GM23248 (cell line): ENCODE results near the gene NEGR1. TPM values are rescaled to one million over a fixed set of nuclear protein-coding genes. Genes with fewer than 3 reads are reported as not detected.

Source experiments
- DNase-seq: peaks from one replicate; pipeline ENCODE4 v3.0.0-alpha.2; 2015
- H2AFZ ChIP-seq: fragments of 200-600 bp; sonication (generic); 2 replicates; pipeline ENCODE4 v1.6.1; 2016; ENCODE audit warnings: antibody characterized with exemption
- H3F3A ChIP-seq: fragments of 200-600 bp; sonication (generic); 2 replicates; pipeline ENCODE4 v1.6.1; 2016; ENCODE audit warnings: mild to moderate bottlenecking, antibody characterized with exemption, mixed run types; ENCODE audit not compliant: insufficient read depth
- H3K27ac ChIP-seq: fragments of 200-600 bp; sonication (generic); 2 replicates; pipeline ENCODE4 v1.5.1; 2016; ENCODE audit warnings: mild to moderate bottlenecking
- H3K27me3 ChIP-seq: fragments of 200-600 bp; sonication (generic); replicated peaks from 2 replicates; pipeline ENCODE4 v1.6.1; 2016; ENCODE audit warnings: mild to moderate bottlenecking; ENCODE audit not compliant: insufficient read depth
- H3K36me3 ChIP-seq: fragments of 200-600 bp; sonication (generic); 2 replicates; pipeline ENCODE4 v1.6.1; 2016; ENCODE audit warnings: low read depth, mild to moderate bottlenecking
- H3K4me1 ChIP-seq: fragments of 200-600 bp; sonication (generic); 2 replicates; pipeline ENCODE4 v1.6.1; 2016; ENCODE audit warnings: mild to moderate bottlenecking; ENCODE audit not compliant: insufficient read depth
- H3K4me2 ChIP-seq: fragments of 200-600 bp; sonication (generic); one replicate; pipeline ENCODE4 v1.6.1; 2016; ENCODE audit warnings: mild to moderate bottlenecking; ENCODE audit not compliant: unreplicated experiment
- H3K4me3 ChIP-seq: fragments of 200-600 bp; sonication (generic); 2 replicates; pipeline ENCODE4 v1.5.1; 2016; ENCODE audit warnings: mild to moderate bottlenecking
- H3K79me2 ChIP-seq: fragments of 200-600 bp; sonication (generic); 2 replicates; pipeline ENCODE4 v1.6.1; 2016; ENCODE audit warnings: mild to moderate bottlenecking; ENCODE audit not compliant: insufficient read depth
- H3K9ac ChIP-seq: fragments of 200-600 bp; sonication (generic); 2 replicates; pipeline ENCODE4 v1.6.1; 2016; ENCODE audit warnings: mild to moderate bottlenecking
- H3K9me2 ChIP-seq: fragments of 200-600 bp; sonication (generic); 2 replicates; pipeline ENCODE4 v1.6.1; 2016; ENCODE audit warnings: mixed run types, mild to moderate bottlenecking, moderate library complexity; ENCODE audit not compliant: insufficient read depth
- H3K9me3 ChIP-seq: fragments of 200-600 bp; sonication (generic); one replicate; pipeline ENCODE4 v1.6.1; 2017; ENCODE audit warnings: low read depth
- H4K20me1 ChIP-seq: fragments of 200-600 bp; sonication (generic); 2 replicates; pipeline ENCODE4 v1.6.0; 2016; ENCODE audit not compliant: insufficient read depth
- EZH2 ChIP-seq: fragments of 200-600 bp; sonication (generic); IDR thresholded peaks from 2 replicates; pipeline ENCODE4 v1.6.1; 2018; ENCODE audit warnings: antibody characterized with exemption, mild to moderate bottlenecking; ENCODE audit not compliant: insufficient read depth, poor library complexity, severe bottlenecking
- EZH2phosphoT487 ChIP-seq: fragments of 200-600 bp; sonication (generic); IDR thresholded peaks from 2 replicates; pipeline ENCODE4 v1.6.1; 2018; ENCODE audit warnings: antibody characterized with exemption, moderate library complexity, mild to moderate bottlenecking, low read depth; ENCODE audit not compliant: insufficient read depth
- WGBS, 2 experiments: methylation state at CpG; one replicate each; pipeline ENCODE4 v1.1.6; 2015 to 2017; ENCODE audit warnings: low lambda C conversion rate in 2 of 2, low coverage in 1 of 2; ENCODE audit errors: missing lambda C conversion rate in 2 of 2; 5-methylcytosine and 5-hydroxymethylcytosine counted together
- in situ Hi-C: fragments of 300-500 bp; cut with MboI; formaldehyde crosslinking; loops from 2 replicates; pipeline ENCODE4 v1.15.0; 2020
- polyA plus RNA-seq: library from polyadenylated mRNA; unstranded; fragments of >200 nt; fragmentation: Nextera tagmentation; extraction: Ambion mirVana; gene quantifications from 2 replicates; pipeline ENCODE4 v1.2.1, GENCODE V29; 2016
- total RNA-seq: library from RNA; depleted of rRNA; stranded (reverse); fragments of >200 nt; shearing (Covaris generic); gene quantifications from 2 replicates; pipeline ENCODE4 v1.2.3, GENCODE V29; 2014

NEGR1 gene
- total and polyA plus RNA-seq, 2 experiments from 2014 or later: 14.3 to 15.7 TPM

DNA sequence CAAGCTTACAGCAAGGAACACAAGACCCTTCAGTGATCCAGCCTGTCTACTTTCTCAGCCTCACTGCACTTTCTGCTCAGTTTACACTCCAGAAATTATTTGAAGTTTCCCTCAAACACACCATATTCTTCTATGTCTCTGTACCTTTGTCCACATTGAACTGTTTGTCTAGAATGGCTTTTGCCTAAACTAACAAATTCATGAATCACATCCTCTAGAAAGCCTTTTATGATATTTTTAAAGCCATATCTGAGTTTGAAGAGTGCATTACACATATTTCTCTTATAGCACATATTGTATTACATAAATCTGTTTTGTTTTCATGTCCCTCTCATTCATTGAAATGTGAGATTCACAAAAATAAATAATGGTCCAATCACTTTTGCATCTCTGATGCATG is 755.5 kb downstream of the NEGR1 start:
- no peaks in the 10 kb centered on the region for H3K79me2 ChIP-seq
- no peaks in the 10 kb centered on the region for H4K20me1 ChIP-seq
- no peaks in the 10 kb centered on the region for H3F3A ChIP-seq
- H3K9me3 ChIP-seq: no peaks in the 10 kb centered on the region
- no peaks in the 10 kb centered on the region for H3K27me3 ChIP-seq
- no peak overlapping the region for H3K4me2 ChIP-seq
- no peak overlapping the region for H3K4me3 ChIP-seq
- no peaks in the 10 kb centered on the region for H3K9me2 ChIP-seq
- H3K27ac ChIP-seq: no peak overlapping the region
- H3K9ac ChIP-seq: no peak overlapping the region
- no peak for DNase-seq
- TF ChIP-seq EZH2 (no peak), EZH2phosphoT487 (no peak)
- no peaks in the 10 kb centered on the region for H3K4me1 ChIP-seq
- in situ Hi-C loops: no loop called here
- H2AFZ ChIP-seq: no peak overlapping the region
- no peaks in the 10 kb centered on the region for H3K36me3 ChIP-seq

DNA sequence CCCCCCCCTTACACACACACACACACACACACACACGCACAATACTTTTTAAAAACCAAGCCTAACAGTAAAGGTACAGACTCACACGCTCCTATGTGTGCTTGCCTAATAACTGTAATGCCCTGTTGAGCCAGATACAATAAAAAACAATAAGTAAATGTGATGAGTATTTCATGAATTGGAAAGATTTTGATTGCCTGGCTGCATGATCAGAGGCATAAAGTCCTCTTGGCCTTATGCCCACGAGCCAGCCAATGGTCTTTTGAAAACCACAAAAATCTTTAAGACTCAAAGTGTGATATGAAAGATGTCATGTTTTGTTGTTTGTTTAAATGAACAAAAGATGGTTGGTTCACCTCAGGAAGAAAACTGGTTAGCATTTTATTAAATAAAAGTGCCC is 759.6 kb downstream of the NEGR1 start:
- DNase-seq: peak; percentile 2
- H3K4me1 ChIP-seq: no peaks in the 10 kb centered on the region

DNA sequence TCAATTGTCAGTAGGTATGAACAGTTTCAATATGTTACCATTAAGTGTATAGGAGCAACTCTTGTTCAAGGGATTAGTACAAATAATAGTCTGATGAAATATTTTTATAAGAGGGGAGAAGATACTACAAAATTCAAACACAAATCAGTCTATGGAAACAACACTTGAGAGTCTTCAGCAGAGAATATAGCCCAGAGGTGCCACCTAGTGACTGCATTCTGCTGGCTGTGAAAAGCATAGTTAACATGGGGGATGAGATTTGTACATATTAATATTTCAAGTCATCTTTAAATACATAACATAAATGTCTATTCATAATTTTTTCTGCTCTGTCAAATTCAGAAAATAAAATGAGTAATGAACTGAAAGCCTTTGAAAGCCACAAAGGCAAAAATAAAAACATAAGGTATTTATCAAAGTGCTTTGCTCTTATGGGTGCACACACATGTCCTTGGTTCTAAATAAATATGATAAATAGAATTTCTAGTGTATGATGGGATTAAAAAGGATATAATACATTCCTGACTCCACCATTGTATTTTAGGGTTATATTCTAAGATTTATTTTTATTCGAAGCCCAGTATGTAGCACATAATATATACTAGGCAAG is 760.6 kb downstream of the NEGR1 start:
- H3K27me3 ChIP-seq: no peaks in the 10 kb centered on the region
- no peaks in the 10 kb centered on the region for H3K36me3 ChIP-seq
- TF ChIP-seq EZH2phosphoT487 (no peak), EZH2 (no peak)
- no peaks in the 10 kb centered on the region for H3K79me2 ChIP-seq
- H3K4me2 ChIP-seq: no peak overlapping the region
- no peak overlapping the region for H3K4me3 ChIP-seq
- no peaks in the 10 kb centered on the region for H3F3A ChIP-seq
- H3K9me2 ChIP-seq: no peaks in the 10 kb centered on the region
- in situ Hi-C loops: no loop called here
- 94 to 100% methylated on average over 1 of the region's 1 CpG for WGBS, 2 experiments
- DNase-seq: peak; percentile 66
- H3K4me1 ChIP-seq: no peaks in the 10 kb centered on the region
- no peak overlapping the region for H3K9ac ChIP-seq
- no peak overlapping the region for H2AFZ ChIP-seq
- no peaks in the 10 kb centered on the region for H4K20me1 ChIP-seq
- H3K27ac ChIP-seq: no peak overlapping the region
- no peaks in the 10 kb centered on the region for H3K9me3 ChIP-seq

More for the DNA sequence above, 759.6 kb downstream of the NEGR1 start:
- Histone ChIP-seq H3K9me3 (no peaks in the 10 kb centered on the region), H3K36me3 (no peaks in the 10 kb centered on the region), H3K27me3 (no peaks in the 10 kb centered on the region), H3K9ac (no peak overlapping the region), H4K20me1 (no peaks in the 10 kb centered on the region), H3K9me2 (no peaks in the 10 kb centered on the region), H3K79me2 (no peaks in the 10 kb centered on the region), H3K27ac (no peak overlapping the region), H3F3A (no peaks in the 10 kb centered on the region), H3K4me2 (no peak overlapping the region), H2AFZ (no peak overlapping the region), H3K4me3 (no peak overlapping the region)
- WGBS, 2 experiments: 31 to 43% methylated on average over 3 of the region's 3 CpGs
- no peak for TF ChIP-seq EZH2
- no peak for TF ChIP-seq EZH2phosphoT487
- in situ Hi-C loops: no loop called here

DNA sequence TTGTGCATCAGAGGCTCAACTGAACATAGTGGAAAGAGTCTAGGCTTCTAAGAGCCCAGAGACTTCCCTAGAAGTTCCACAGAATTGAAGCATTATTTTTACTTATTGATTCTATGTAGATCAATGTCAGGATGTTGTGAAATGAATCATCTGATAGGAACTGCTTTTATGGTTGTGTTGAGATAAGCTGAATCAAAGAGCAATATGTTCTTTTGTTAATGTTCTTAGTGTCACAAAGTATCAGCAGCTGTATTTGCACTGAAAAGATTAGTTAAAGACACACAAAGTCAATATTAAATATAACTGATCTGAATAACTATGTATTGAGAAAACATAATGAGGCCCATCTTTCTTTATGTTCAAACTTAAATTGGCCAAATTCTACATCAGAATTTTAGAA is 770.8 kb downstream of the NEGR1 start:
- Histone ChIP-seq H3K36me3 (no peaks in the 10 kb centered on the region), H2AFZ (no peak overlapping the region), H4K20me1 (no peaks in the 10 kb centered on the region; the same call in 1 of the 2 replicates), H3K9me2 (no peaks in the 10 kb centered on the region), H3K4me2 (no peak overlapping the region), H3F3A (no peaks in the 10 kb centered on the region), H3K27ac (no peak overlapping the region), H3K79me2 (no peaks in the 10 kb centered on the region), H3K9me3 (no peaks in the 10 kb centered on the region), H3K9ac (no peak overlapping the region), H3K4me1 (no peaks in the 10 kb centered on the region), H3K4me3 (no peak overlapping the region), H3K27me3 (no peaks in the 10 kb centered on the region)
- in situ Hi-C loops: no loop called here
- no peak for DNase-seq
- TF ChIP-seq EZH2 (no peak), EZH2phosphoT487 (no peak)

DNA sequence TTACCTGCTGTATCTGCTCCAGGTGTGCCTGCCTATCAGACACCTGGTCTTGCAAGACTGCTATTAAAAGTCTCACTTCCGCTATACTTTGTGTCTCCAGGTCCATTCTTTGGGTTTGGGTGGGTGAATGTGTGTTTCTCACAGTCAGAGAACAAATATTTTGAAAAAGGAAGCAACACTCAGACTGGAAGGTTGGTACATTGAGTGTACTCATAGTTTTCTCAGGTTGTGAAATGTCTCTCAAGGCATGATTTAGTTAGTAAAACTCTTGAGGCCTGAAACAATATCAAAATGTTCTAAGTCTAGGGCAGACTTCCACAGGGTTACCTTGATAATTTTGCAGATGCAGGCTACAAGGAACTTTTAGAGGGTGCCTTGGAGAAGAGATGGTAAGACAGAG is 771.6 kb downstream of the NEGR1 start:
- DNase-seq: peak; percentile 1
- H3K79me2 ChIP-seq: no peaks in the 10 kb centered on the region
- no peaks in the 10 kb centered on the region for H3K36me3 ChIP-seq
- H4K20me1 ChIP-seq: no peaks in the 10 kb centered on the region; the same call in 1 of the 2 replicates
- in situ Hi-C loops: no loop called here
- no peak overlapping the region for H3K27ac ChIP-seq
- H3K9me2 ChIP-seq: no peaks in the 10 kb centered on the region
- TF ChIP-seq EZH2phosphoT487 (no peak), EZH2 (no peak)
- H2AFZ ChIP-seq: no peak overlapping the region
- no peak overlapping the region for H3K9ac ChIP-seq
- H3K9me3 ChIP-seq: no peaks in the 10 kb centered on the region
- H3K4me3 ChIP-seq: no peak overlapping the region
- no peaks in the 10 kb centered on the region for H3K4me1 ChIP-seq
- H3K27me3 ChIP-seq: no peaks in the 10 kb centered on the region
- no peak overlapping the region for H3K4me2 ChIP-seq
- H3F3A ChIP-seq: no peaks in the 10 kb centered on the region
- 90 to 94% methylated on average over 1 of the region's 1 CpG for whole genome bisulfite sequencing, 2 experiments
